Middle frontal gyrus (tissue), 1 donor: ENCODE data around the gene PAN3.

ENCODE experiments used
- DNase-seq: peaks from one replicate; pipeline ENCODE4 v3.0.0-alpha.2; 2015; ENCODE audit warnings: low spot score; ENCODE audit errors: extremely low spot score

PAN3 gene

GRCh38 chr13:28219408-28220099 is 81.2 kb downstream of the PAN3 start:
- DNase-seq: no peak

- DNase-seq: no peak
Measured at GRCh38 chr13:28220166-28220565, 81.8 kb downstream of the PAN3 start.

- DNase-seq: no peak
Measured at GRCh38 chr13:28229522-28230411, 91.4 kb downstream of the PAN3 start.

GRCh38 chr13:28231642-28232041 is 93.3 kb downstream of the PAN3 start:
- DNase-seq: no peak

- no peak for DNase-seq
Measured at GRCh38 chr13:28237944-28238343, 99.6 kb downstream of the PAN3 start.

- DNase-seq: no peak
Measured at GRCh38 chr13:28239374-28239773, 101.0 kb downstream of the PAN3 start.

- no peak for DNase-seq
Measured at GRCh38 chr13:28245465-28245864, 107.1 kb downstream of the PAN3 start.

- DNase-seq: no peak
Measured at GRCh38 chr13:28246891-28247290, 108.5 kb downstream of the PAN3 start.

GRCh38 chr13:28248080-28248479 is 109.7 kb downstream of the PAN3 start:
- no peak for DNase-seq

- DNase-seq: no peak
Measured at GRCh38 chr13:28250542-28250941, 112.2 kb downstream of the PAN3 start.

GRCh38 chr13:28251466-28251865 is 113.1 kb downstream of the PAN3 start:
- DNase-seq: no peak

- no peak for DNase-seq
Measured at GRCh38 chr13:28252547-28252946, 114.2 kb downstream of the PAN3 start.

GRCh38 chr13:28257305-28257704 is 119.0 kb downstream of the PAN3 start:
- no peak for DNase-seq

- no peak for DNase-seq
Measured at GRCh38 chr13:28258417-28258816, 120.1 kb downstream of the PAN3 start.

GRCh38 chr13:28267497-28267896 is 129.2 kb downstream of the PAN3 start:
- DNase-seq: no peak

GRCh38 chr13:28268800-28269223 is 130.5 kb downstream of the PAN3 start:
- DNase-seq: no peak

- no peak for DNase-seq
Measured at GRCh38 chr13:28271056-28271840, 132.9 kb downstream of the PAN3 start.

GRCh38 chr13:28273919-28274318 is 135.6 kb downstream of the PAN3 start:
- DNase-seq: no peak

GRCh38 chr13:28282451-28282850 is 144.1 kb downstream of the PAN3 start:
- no peak for DNase-seq

GRCh38 chr13:28283600-28283999 is 145.3 kb downstream of the PAN3 start:
- DNase-seq: no peak

GRCh38 chr13:28286263-28286662 is 147.9 kb downstream of the PAN3 start:
- DNase-seq: no peak

- DNase-seq: no peak
Measured at GRCh38 chr13:28297341-28297740, 159.0 kb downstream of the PAN3 start.
